Dermis microvascular lymphatic vessel endothelial cell (primary cell): ENCODE results near the gene ZKSCAN7. TPM values are rescaled to one million over a fixed set of nuclear protein-coding genes. Genes with fewer than 3 reads are reported as not detected.
"Not testable (repeated sequence)": the region's sequence is repeated elsewhere in the genome, so short reads cannot be mapped to it uniquely, and the experiment has no call there.

Experiments used
- DNase-seq, 2 donors: peaks; one replicate each; pipeline versions ENCODE4 v3.0.0 to v3.0.0-alpha.2; 2010; ENCODE audit warnings: low read depth in 2 of 2
- total RNA-seq: library from RNA; depleted of rRNA; stranded (reverse); fragments of >200 nt; gene quantifications from 2 replicates; pipeline ENCODE4 v1.2.1, GENCODE V29; 2014

The ZKSCAN7 gene
- total RNA-seq, 1 donor from 2014 or later = 1.4 TPM

DNA sequence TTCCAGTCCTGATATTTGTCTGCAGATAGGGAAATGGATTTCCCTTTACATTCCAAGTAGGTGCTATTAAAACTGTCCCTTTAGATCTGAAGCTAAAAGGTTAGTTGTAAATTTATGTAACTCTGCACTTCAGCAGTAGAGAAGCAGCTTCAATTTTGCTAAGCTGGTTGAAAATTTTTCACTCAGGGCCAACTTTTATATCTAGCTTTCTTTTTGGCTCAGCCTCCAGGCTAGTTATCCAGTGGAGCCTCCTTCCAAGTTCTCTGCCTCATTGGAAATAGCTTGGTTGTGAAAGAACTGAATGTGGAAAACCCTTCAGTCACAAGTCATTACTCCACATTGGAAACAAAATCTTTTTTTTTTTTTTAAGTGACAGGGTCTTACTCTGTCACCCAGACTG is 21.6 kb downstream of the ZKSCAN7 start:
- no peak for DNase-seq

- not testable (repeated sequence) for DNase-seq
These were observed 22.5 kb downstream of the ZKSCAN7 start for GRCh38 chr3:44577354-44577952.

- not testable (repeated sequence) for DNase-seq
These were observed 23.3 kb downstream of the ZKSCAN7 start for GRCh38 chr3:44578316-44578715.

DNA sequence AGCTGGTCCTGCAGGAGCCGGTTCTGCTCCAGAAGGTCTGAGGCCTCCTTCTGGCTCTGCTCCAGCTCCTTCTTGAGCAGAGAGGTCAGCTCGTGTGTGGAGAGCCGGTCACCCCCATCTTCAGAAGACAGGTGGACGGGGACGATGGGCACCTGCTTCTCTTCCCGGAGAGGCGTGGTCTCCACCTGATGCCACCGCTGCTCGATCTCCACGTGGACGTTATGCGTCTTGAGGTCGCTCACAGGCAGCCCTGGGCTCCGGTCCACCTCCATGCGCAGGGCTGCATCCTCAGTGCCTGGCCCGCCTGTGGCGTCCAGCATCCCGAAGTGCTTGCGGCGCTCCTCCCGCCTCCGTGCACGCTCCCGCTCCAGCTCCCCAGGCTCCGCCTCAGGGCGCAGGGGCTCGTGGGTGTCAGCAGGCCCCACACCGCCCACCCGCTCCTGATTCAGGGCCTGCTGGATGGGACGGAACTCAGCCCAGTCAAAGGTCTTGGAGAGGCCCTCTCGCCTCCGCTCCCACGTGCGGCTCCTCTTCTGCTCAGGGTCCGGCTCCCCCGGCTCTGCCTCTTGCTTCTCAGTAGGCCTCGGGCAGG is 24.0 kb downstream of the ZKSCAN7 start:
- DNase-seq = not testable (repeated sequence)

GRCh38 chr3:44579749-44580148 is 24.8 kb downstream of the ZKSCAN7 start:
- DNase-seq = not testable (repeated sequence)

DNA sequence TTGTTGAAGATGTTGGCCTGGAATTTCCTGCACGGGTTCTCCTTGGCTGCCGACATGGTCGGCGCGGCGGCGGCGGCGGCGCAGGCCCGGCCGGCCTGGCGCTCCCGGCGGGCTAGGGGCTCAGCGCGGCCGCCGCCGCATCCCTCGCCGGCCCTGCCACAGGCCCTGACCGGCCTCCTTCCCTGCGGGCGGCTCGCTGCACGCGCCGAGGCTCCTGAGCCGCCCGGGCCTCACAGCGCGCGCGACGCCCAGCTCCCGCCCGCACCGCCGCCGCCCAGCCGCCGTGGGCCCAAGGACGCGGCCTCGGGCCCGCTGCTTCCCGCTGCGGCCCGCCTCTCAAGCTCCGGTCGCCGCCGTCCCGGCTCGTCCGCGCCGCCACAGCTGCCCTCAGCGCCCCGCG is 26.0 kb downstream of the ZKSCAN7 start:
- not testable (repeated sequence) for DNase-seq

DNA sequence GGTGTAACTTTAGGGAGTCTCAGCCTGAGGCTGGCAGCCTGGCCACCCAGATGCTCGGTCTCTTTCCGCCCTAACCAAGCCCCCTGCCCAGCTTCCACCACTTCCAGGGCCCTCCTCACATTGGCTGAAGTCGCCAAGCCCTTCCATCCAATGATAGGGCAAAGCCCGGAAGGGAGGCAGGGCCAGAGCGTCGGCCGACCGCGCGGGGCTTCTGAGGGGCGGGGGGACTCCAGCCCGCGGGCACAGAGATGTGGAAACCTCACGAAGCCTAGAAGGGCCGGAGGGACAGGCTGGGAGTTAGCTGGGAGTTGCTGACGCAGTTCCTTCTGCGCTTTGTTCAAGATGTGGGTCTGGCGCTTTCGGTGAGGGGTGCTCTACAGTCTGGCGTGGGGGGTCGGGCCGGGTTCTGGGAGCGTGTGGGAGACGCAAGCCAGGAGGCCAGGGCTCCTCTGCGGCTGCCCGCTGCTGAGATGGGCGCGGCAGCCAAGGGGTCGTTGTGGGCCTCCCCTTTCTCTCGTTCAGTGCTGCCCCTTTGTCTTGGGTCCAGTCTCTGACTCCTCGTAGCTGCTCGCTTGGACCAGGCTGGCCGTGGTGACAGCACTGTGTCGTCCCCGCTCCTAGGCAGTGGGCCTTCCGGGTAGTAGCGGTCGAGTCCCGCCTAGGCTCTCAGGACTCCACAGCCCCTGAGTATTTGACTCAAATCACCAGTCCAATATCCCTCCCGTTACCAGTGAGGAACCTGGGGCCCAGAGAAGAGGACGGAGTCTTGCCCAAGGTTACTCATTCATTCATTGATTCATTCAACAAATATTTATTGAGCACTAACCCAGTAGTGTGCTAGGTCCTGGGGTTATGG is 29.9 kb downstream of the ZKSCAN7 start, which contains the start of gene ZNF660:
TSS of gene ZNF660 (plus strand) at position 319 of the 856 bp plus-strand sequence. CDS start 9,230 bp downstream, outside the sequence.
- peak; percentile 4 to 44 for DNase-seq

- DNase-seq = no peak
These were observed 41.6 kb downstream of the ZKSCAN7 start for GRCh38 chr3:44596621-44597020.

DNA sequence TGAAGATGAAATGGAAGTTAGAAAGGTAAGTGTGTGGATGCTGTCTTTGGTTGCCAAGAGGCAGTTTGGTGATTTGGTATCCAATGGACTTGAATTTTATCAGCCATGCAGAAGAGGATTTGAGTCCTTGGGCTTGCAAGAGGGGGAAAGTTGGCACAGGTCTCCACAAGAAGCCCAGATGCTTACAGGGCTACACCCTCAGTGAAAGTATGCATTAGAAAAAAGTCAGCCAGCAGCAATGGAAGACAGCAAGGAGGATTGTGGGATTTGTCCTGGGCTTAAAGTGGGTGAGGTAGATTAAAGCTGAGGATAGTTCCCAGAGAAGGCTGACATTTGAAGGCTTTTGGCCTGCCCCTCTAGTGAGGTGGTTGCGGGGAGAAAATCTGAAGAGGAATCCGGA is 46.8 kb downstream of the ZKSCAN7 start:
- no peak for DNase-seq

DNA sequence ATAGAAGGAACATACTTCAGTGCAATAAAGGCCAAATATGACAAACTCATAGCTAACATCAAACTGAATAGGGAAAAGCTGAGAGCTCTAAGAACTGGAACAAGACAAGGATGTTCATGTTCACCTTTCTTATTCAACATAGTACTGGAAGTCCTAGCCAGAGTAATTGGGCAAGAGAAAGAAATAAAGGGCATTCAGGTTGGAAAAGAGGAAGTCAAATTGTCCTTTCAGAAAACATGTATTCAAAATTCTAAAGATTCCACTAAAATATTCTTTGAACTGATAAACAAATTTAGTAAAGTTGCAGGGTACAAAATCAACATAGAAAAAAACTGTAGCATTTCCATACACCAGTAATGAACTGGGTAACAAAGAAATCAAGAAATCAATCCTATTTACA is 57.7 kb downstream of the ZKSCAN7 start:
- DNase-seq = no peak

Other genes starting within 250 kb of the ZKSCAN7 start
- 17.2 and 19.1 TPM in 2 replicates for gene TCAIM, start 216.4 kb upstream of the ZKSCAN7 start, total RNA-seq
- 5.4 and 7.0 TPM in 2 replicates for gene ZNF445, start 77.5 kb upstream of the ZKSCAN7 start, total RNA-seq
- gene ZNF660, start 29.8 kb downstream of the ZKSCAN7 start, total RNA-seq = 0.51 and 0.76 TPM in 2 replicates
- gene ZNF197, start 69.8 kb downstream of the ZKSCAN7 start, total RNA-seq = 5.4 and 6.8 TPM in 2 replicates
- 10.1 and 12.5 TPM in 2 replicates for gene ZNF35, start 93.5 kb downstream of the ZKSCAN7 start, total RNA-seq
- 1.9 and 2.5 TPM in 2 replicates for gene ZNF502, start 157.5 kb downstream of the ZKSCAN7 start, total RNA-seq
- 3.2 and 4.2 TPM in 2 replicates for gene ZNF501, start 174.4 kb downstream of the ZKSCAN7 start, total RNA-seq
- 14.5 and 15.4 TPM in 2 replicates for gene KIAA1143, start 206.4 kb downstream of the ZKSCAN7 start, total RNA-seq
- 2.9 and 8.3 TPM in 2 replicates for gene KIF15, start 206.6 kb downstream of the ZKSCAN7 start, total RNA-seq